ENCODE results near the gene NRBF2.
"Not testable (repeated sequence)": the region's sequence is repeated elsewhere in the genome, so short reads cannot be mapped to it uniquely, and the experiment has no call there.

The NRBF2 gene

GRCh38 chr10:63133056-63133820, at the start of gene NRBF2:
NRBF2 (plus strand) TSS chr10:63133328; CDS start chr10:63133471, 143 bp downstream.
- DNase-seq (ENCODE audit: low spot score), result peak; percentile 98

GRCh38 chr10:63083406-63083805, 49.7 kb upstream of the NRBF2 start:
- not testable (repeated sequence) for DNase-seq (ENCODE audit: low spot score)

- DNase-seq (ENCODE audit: low spot score), result peak; percentile 33
These were observed 49.0 kb upstream of the NRBF2 start for GRCh38 chr10:63083904-63084689.

GRCh38 chr10:63084690-63085382, 48.3 kb upstream of the NRBF2 start:
- no peak for DNase-seq (ENCODE audit: low spot score)

- no peak for DNase-seq (ENCODE audit: low spot score)
These were observed 39.9 kb upstream of the NRBF2 start for GRCh38 chr10:63093227-63093626.

GRCh38 chr10:63094405-63094804, 38.7 kb upstream of the NRBF2 start:
- DNase-seq (ENCODE audit: low spot score), result no peak

- no peak for DNase-seq (ENCODE audit: low spot score)
These were observed 38.2 kb upstream of the NRBF2 start for GRCh38 chr10:63094881-63095280.

GRCh38 chr10:63099734-63100133, 33.4 kb upstream of the NRBF2 start:
- DNase-seq (ENCODE audit: low spot score), result no peak

GRCh38 chr10:63101091-63101490, 32.0 kb upstream of the NRBF2 start:
- DNase-seq (ENCODE audit: low spot score), result not testable (repeated sequence)

- not testable (repeated sequence) for DNase-seq (ENCODE audit: low spot score)
These were observed 30.7 kb upstream of the NRBF2 start for GRCh38 chr10:63102279-63102883.

GRCh38 chr10:63103178-63103577, 29.9 kb upstream of the NRBF2 start:
- not testable (repeated sequence) for DNase-seq (ENCODE audit: low spot score)

- DNase-seq (ENCODE audit: low spot score), result no peak
These were observed 29.1 kb upstream of the NRBF2 start for GRCh38 chr10:63103971-63104409.

GRCh38 chr10:63105225-63106110, 27.7 kb upstream of the NRBF2 start:
- no peak for DNase-seq (ENCODE audit: low spot score)

- DNase-seq (ENCODE audit: low spot score), result no peak
These were observed 26.9 kb upstream of the NRBF2 start for GRCh38 chr10:63106111-63106755.

- no peak for DNase-seq (ENCODE audit: low spot score)
These were observed 25.1 kb upstream of the NRBF2 start for GRCh38 chr10:63107943-63108437.

- no peak for DNase-seq (ENCODE audit: low spot score)
These were observed 22.2 kb upstream of the NRBF2 start for GRCh38 chr10:63110940-63111339.

- DNase-seq (ENCODE audit: low spot score), result no peak
These were observed 18.9 kb upstream of the NRBF2 start for GRCh38 chr10:63114031-63114814.

- DNase-seq (ENCODE audit: low spot score), result no peak
These were observed 17.3 kb upstream of the NRBF2 start for GRCh38 chr10:63115732-63116383.

- no peak for DNase-seq (ENCODE audit: low spot score)
These were observed 16.6 kb upstream of the NRBF2 start for GRCh38 chr10:63116452-63117072.
